Measurements from ENCODE around the gene SLC1A5.
"Not testable (repeated sequence)": the region's sequence is repeated elsewhere in the genome, so short reads cannot be mapped to it uniquely, and the experiment has no call there.

The SLC1A5 gene

DNA sequence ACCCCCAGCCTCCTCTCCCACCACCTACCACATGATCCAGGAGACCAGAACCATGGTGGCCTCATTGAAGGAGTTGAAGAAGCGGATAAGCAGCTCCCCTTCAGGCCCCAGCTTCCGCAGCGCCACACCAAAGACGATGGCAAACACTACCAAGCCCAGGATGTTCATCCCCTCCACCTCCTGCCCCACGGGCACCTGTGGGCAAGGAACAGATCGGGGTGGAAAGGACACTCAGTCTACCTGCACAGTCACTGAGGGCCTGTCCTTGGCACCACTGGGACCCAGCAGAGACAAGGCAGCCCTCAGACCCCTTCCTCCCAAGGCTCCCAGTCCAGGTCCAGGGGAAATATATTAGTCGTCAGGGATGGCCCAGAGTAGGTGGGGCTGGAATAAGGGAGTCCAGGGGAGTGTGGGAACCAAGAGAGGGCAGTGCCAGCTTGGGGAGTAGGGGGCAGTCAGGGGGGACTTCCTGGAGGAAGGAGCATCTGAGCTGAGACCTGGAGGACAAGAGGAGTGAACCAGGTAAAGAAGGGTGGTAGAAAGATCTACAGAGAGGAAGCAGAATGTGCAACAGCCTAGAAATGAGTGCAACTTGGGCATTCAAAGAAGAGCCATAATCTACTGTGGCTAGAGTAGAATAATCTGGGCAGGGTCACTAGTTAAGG lies 5.9 kb downstream of the SLC1A5 start:
- H3K36me3 ChIP-seq (ENCODE audit: control insufficient read depth, insufficient read depth, low read length), result peaks cover 23% of the 10 kb centered on the region
- no peak for DNase-seq (ENCODE audit: extremely low read depth, insufficient read length)
- H3K4me3 ChIP-seq (replicated peaks; ENCODE audit: low read depth, low read length), result no peak overlapping the region
- TF ChIP-seq, protein P1, sequence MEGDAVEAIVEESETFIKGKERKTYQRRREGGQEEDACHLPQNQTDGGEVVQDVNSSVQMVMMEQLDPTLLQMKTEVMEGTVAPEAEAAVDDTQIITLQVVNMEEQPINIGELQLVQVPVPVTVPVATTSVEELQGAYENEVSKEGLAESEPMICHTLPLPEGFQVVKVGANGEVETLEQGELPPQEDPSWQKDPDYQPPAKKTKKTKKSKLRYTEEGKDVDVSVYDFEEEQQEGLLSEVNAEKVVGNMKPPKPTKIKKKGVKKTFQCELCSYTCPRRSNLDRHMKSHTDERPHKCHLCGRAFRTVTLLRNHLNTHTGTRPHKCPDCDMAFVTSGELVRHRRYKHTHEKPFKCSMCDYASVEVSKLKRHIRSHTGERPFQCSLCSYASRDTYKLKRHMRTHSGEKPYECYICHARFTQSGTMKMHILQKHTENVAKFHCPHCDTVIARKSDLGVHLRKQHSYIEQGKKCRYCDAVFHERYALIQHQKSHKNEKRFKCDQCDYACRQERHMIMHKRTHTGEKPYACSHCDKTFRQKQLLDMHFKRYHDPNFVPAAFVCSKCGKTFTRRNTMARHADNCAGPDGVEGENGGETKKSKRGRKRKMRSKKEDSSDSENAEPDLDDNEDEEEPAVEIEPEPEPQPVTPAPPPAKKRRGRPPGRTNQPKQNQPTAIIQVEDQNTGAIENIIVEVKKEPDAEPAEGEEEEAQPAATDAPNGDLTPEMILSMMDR (IDR thresholded peaks at IDR 0.05; ENCODE audit: insufficient read depth, low read length, poor library complexity, severe bottlenecking), result no peak
- no peaks in the 10 kb centered on the region for H3K27me3 ChIP-seq (replicated peaks; ENCODE audit: control insufficient read depth, insufficient read depth, low read length)

DNA sequence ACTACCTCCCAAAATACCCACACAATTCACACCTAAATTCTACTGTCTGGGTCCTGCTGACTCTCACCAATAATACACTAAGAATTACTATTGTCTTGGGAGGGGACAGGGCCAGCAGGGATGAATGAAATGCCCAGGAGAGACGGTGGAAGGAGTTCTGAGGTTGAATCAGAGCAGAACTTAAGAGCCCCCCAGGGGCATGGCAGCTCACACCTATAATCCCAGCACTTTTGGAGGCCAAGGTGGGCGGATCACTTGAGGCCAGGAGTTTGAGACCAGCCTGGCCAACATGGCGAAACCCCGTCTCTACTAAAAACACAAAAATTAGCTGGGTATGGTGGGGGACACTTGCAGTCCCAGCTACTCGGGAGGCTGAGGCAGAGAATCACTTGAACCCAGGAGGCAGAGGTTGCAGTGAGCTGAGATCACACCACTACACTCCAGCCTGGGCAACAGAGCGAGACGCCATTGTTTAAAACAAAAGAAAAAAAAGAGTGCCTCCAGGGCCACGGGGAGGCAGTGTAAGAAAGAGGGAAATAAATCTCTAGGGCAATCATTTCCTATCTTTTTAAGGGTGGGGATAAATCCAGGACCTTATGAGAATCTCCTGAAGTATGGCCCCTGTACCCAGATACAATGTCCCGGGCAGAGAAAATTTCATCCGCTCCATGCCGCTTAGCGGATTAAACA lies 10.3 kb downstream of the SLC1A5 start:
- not testable (repeated sequence) for H3K27me3 ChIP-seq (replicated peaks; ENCODE audit: control insufficient read depth, insufficient read depth, low read length); H3K4me3 ChIP-seq (replicated peaks; ENCODE audit: low read depth, low read length); DNase-seq (ENCODE audit: extremely low read depth, insufficient read length)
- peaks cover 37% of the 10 kb centered on the region for H3K36me3 ChIP-seq (ENCODE audit: control insufficient read depth, insufficient read depth, low read length)

DNA sequence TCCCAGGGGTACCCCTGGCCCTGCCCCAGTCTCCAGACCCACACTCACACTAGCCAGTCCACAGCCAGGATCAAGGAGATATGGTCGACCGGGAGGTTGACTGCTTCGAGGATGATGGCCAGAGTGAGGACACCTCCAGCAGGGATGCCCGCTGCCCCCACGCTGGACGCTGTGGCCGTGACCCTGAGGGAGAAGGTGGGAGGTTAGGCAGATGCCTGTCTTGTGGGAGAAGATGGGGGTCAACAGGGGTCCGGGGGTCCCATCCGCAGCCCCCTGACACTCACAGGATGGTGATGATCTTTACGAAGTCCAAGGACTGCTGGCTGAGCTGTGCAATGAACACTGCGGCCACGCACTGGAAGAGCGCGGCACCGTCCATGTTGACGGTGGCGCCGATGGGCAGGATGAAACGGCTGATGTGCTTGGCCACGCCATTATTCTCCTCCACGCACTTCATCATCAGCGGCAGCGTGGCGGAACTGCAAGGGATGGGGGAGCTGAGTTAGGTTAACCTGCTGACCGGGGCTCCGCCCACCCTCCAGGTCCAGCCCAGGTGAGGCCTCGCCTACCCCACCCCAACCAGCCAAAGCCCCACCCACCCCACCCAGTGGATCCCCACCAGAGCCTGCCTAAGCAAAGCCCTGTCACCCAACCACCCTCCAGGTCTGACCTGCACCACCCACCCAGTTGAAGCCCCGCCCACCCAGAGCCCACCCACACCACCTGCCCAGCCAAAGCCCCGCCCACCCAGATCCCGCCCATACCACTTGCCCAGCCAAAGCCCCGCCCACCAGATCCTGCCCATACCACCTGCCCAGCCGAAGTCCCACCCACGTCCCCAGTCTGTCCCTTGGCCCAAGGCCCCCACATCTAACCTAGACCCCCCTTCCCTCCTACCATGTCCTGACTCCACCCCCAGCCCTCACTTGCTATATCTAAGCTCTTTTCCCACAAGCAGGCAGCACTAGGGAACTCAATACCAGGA lies 11.2 kb downstream of the SLC1A5 start:
- no peak for DNase-seq (ENCODE audit: extremely low read depth, insufficient read length)
- peaks cover 29% of the 10 kb centered on the region for H3K36me3 ChIP-seq (ENCODE audit: control insufficient read depth, insufficient read depth, low read length)
- no peaks in the 10 kb centered on the region for H3K27me3 ChIP-seq (replicated peaks; ENCODE audit: control insufficient read depth, insufficient read depth, low read length)
- TF ChIP-seq, protein P1 (IDR thresholded peaks at IDR 0.05; ENCODE audit: insufficient read depth, low read length, poor library complexity, severe bottlenecking), result no peak
- H3K4me3 ChIP-seq (replicated peaks; ENCODE audit: low read depth, low read length), result no peak overlapping the region

DNA sequence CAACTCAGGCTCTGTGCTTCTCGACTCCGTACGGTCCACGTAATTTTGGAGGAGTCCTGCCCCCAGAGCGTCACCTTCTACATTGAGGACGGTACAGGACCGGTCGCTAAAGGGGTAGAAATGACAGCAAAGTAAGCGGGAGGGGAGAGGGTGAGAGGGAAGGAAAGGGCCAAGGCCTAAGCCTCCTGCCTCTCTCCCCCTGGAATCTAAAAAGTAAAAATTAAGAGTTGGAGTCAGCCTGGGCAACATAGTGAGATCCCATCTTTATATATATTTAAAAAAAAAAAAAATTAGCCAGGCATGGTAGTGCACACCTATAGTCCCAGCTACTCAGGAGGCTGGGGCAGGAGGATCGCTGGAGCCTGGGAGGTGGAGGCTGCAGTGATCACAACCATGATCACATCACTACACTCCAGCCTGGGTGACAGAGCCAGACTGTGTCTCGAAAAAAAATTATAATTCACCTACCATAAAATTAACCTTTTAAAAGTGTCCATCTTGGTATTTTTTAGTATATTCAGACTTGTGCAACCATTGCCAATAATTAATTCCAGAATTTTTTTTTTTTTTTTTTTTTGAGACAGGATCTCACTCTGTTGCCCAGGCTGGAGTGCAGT lies 12.6 kb downstream of the SLC1A5 start:
- Histone ChIP-seq H3K27me3 (replicated peaks; ENCODE audit: control insufficient read depth, insufficient read depth, low read length) (no peaks in the 10 kb centered on the region), H3K4me3 (replicated peaks; ENCODE audit: low read depth, low read length) (no peak overlapping the region), H3K36me3 (ENCODE audit: control insufficient read depth, insufficient read depth, low read length) (peaks cover 25% of the 10 kb centered on the region)
- DNase-seq (ENCODE audit: extremely low read depth, insufficient read length), result no peak
- TF ChIP-seq, protein P1 (IDR thresholded peaks at IDR 0.05; ENCODE audit: insufficient read depth, low read length, poor library complexity, severe bottlenecking), result no peak

DNA sequence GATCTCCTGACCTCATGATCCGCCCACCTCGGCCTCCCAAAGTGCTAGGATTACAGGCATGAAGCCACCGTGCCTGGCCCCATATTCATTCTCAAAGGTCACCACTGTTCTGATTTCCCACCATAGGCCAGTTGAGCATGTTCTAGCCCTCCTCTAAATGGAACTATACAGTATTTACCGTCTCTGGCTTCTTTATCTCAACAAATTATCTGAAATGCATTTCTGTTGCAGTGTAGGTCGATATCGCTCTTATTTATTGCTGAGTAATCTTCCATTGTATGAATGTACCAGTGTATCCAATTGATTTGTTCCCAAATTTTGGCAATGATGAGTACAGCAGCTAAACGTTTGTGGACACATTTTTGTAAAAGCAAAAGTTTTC lies 15.4 kb downstream of the SLC1A5 start:
- H3K27me3 ChIP-seq (replicated peaks; ENCODE audit: control insufficient read depth, insufficient read depth, low read length), result no peaks in the 10 kb centered on the region
- DNase-seq (ENCODE audit: extremely low read depth, insufficient read length), result no peak
- peaks cover 17% of the 10 kb centered on the region for H3K36me3 ChIP-seq (ENCODE audit: control insufficient read depth, insufficient read depth, low read length)
- TF ChIP-seq, protein P1 (IDR thresholded peaks at IDR 0.05; ENCODE audit: insufficient read depth, low read length, poor library complexity, severe bottlenecking), result no peak
- H3K4me3 ChIP-seq (replicated peaks; ENCODE audit: low read depth, low read length), result no peak overlapping the region
